HepG2 (cell line): ENCODE results near the gene ARHGAP5. TPM values are rescaled to one million over a fixed set of nuclear protein-coding genes. Genes with fewer than 3 reads are reported as not detected.

Experiments used
- AHDC1 ChIP-seq: sonication (generic); formaldehyde crosslinking; IDR thresholded peaks from 2 replicates; pipeline ENCODE4 v1.5.1; 2020; ENCODE audit warnings: mild to moderate bottlenecking, missing genetic modification reagents, borderline replicate concordance
- CEBPG ChIP-seq: IDR thresholded peaks from 2 replicates; pipeline ENCODE4 v1.6.1; 2016
- CERS6 ChIP-seq: sonication (generic); formaldehyde crosslinking; IDR thresholded peaks from 2 replicates; pipeline ENCODE4 v1.5.0; 2020; ENCODE audit warnings: missing genetic modification reagents
- CTCF ChIP-seq: sonication (generic); formaldehyde crosslinking; IDR thresholded peaks from 2 replicates; pipeline ENCODE4 v1.5.0; 2020; ENCODE audit warnings: mild to moderate bottlenecking, missing genetic modification reagents, moderate library complexity
- ETV6 ChIP-seq: sonication (generic); formaldehyde crosslinking; conservative IDR thresholded peaks from 2 replicates; pipeline ENCODE4 v1.4.0; 2020; ENCODE audit warnings: missing genetic modification reagents
- MIER3 ChIP-seq: IDR thresholded peaks from 2 replicates; pipeline ENCODE4 v1.6.1; 2016; ENCODE audit warnings: missing compliant biosample characterization, borderline replicate concordance
- NFIB ChIP-seq: sonication (generic); formaldehyde crosslinking; IDR thresholded peaks from 2 replicates; pipeline ENCODE4 v1.9.0; 2021; ENCODE audit warnings: missing genetic modification reagents, mild to moderate bottlenecking, borderline replicate concordance
- PHB2 ChIP-seq: fragments of 450-650 bp; IDR thresholded peaks from 2 replicates; pipeline ENCODE4 v1.6.1; 2018; ENCODE audit not compliant: partially characterized antibody
- REST ChIP-seq, 2 experiments: IDR thresholded peaks; 2 replicates each; pipeline ENCODE4 v1.6.1; 2011 to 2012; ENCODE audit warnings: low read length in 2 of 2, borderline replicate concordance in 1 of 2, low read depth in 1 of 2, mild to moderate bottlenecking in 1 of 2, moderate library complexity in 1 of 2
- SCMH1 ChIP-seq: sonication (generic); formaldehyde crosslinking; IDR thresholded peaks from 2 replicates; pipeline ENCODE4 v1.9.0; 2021; ENCODE audit warnings: missing genetic modification reagents, mild to moderate bottlenecking, borderline replicate concordance
- THYN1 ChIP-seq: sonication (generic); formaldehyde crosslinking; IDR thresholded peaks from 2 replicates; pipeline ENCODE4 v1.8.1; 2023; ENCODE audit warnings: low read depth, mild to moderate bottlenecking, moderate library complexity, missing genetic modification reagents, borderline replicate concordance
- ZNF234 ChIP-seq: sonication (generic); formaldehyde crosslinking; conservative IDR thresholded peaks from 2 replicates; pipeline ENCODE4 v1.5.1; 2020; ENCODE audit warnings: mild to moderate bottlenecking, missing genetic modification reagents
- ZNF546 ChIP-seq: sonication (generic); formaldehyde crosslinking; conservative IDR thresholded peaks from 2 replicates; pipeline ENCODE4 v1.8.1; 2023; ENCODE audit warnings: mild to moderate bottlenecking, missing genetic modification reagents
- ZNF7 ChIP-seq: IDR thresholded peaks from 2 replicates; pipeline ENCODE4 v1.6.1; 2016; ENCODE audit warnings: missing biosample characterization, missing genetic modification reagents
- ZNF773 ChIP-seq: sonication (generic); formaldehyde crosslinking; IDR thresholded peaks from 2 replicates; pipeline ENCODE4 v1.4.0; 2020; ENCODE audit warnings: missing genetic modification reagents, borderline replicate concordance
- ZNF780A ChIP-seq: sonication (generic); formaldehyde crosslinking; IDR thresholded peaks from 2 replicates; pipeline ENCODE4 v1.8.0; 2022; ENCODE audit warnings: mild to moderate bottlenecking, missing genetic modification reagents, moderate library complexity
- ZNF781 ChIP-seq: sonication (generic); formaldehyde crosslinking; IDR thresholded peaks from 2 replicates; pipeline ENCODE4 v1.5.1; 2020; ENCODE audit warnings: borderline replicate concordance, mild to moderate bottlenecking, missing genetic modification reagents; ENCODE audit errors: not compliant biosample characterization
- polyA plus RNA-seq, 8 experiments: library from polyadenylated mRNA; depleted of rRNA in 3 of 8; stranded (reverse) in 7 of 8; unstranded in 1 of 8; fragments of >200 nt; fragmentation: Illumina TruSeq in 4 of 8; extraction: Trizol in 4 of 8; gene quantifications; 2 replicates each; pipeline versions ENCODE4 v1.2.1 to v1.2.3, GENCODE V29; 2011 to 2016; ENCODE audit warnings: low read depth in 4 of 8, missing spikeins in 1 of 8, mixed read lengths in 1 of 8; ENCODE audit not compliant: insufficient read depth in 1 of 8
- total RNA-seq, 5 experiments: library from RNA; depleted of rRNA; stranded (reverse); fragments of >200 nt; fragmentation: Illumina TruSeq; extraction: Trizol; gene quantifications; 2 replicates each; pipeline ENCODE4 v1.2.3, GENCODE V29; 2016; ENCODE audit warnings: low read depth in 1 of 5

Gene ARHGAP5
- total and polyA plus RNA-seq, 2 of the 13 experiments (the other 11 are each of a cell fraction or from before 2014, with no cell fraction given), result 33.7 to 144 TPM

GRCh38 chr14:32201193-32201815 is 124.2 kb downstream of the ARHGAP5 start (continued):
- TF ChIP-seq CTCF (CRISPR knock-in tag) (no peak), MIER3 (CRISPR knock-in tag) (peak; percentile 93), ZNF546 (CRISPR knock-in tag) (peak; percentile 20), ETV6 (CRISPR knock-in tag) (peak; percentile 89), NFIB (CRISPR knock-in tag) (no peak), THYN1 (0 out of 2 replicates have a peak, but pooled peaks have one; percentile 10), CERS6 (peak; percentile 49; the same call in 1 of the 2 replicates), ZNF234 (CRISPR knock-in tag) (peak; percentile 99), SCMH1 (CRISPR knock-in tag) (no peak), AHDC1 (CRISPR knock-in tag) (peak; percentile 90; the same call in 1 of the 2 replicates), PHB2 (no peak), ZNF7 (CRISPR knock-in tag) (peak; percentile 65; the same call in 1 of the 2 replicates), ZNF780A (CRISPR knock-in tag) (peak; percentile 80; the same call in 1 of the 2 replicates), CEBPG (CRISPR knock-in tag) (peak; percentile 10), ZNF781 (CRISPR knock-in tag) (peak; percentile 96), ZNF773 (CRISPR knock-in tag) (peak; percentile 14; the same call in 1 of the 2 replicates), REST (IDR thresholded peaks at IDR 0.05; ENCODE audit: borderline replicate concordance in 1 of 2, low read depth in 1 of 2, low read length in 2 of 2) (peak in 1 of 2 experiments; percentile 90; a peak in 2 of 4 replicates)
